Bronchial epithelial cell (primary cell): ENCODE results near the gene DTHD1. TPM values are rescaled to one million over a fixed set of nuclear protein-coding genes. Genes with fewer than 3 reads are reported as not detected.

Experiments used
- DNase-seq: peaks from one replicate; pipeline ENCODE4 v3.0.0-alpha.2; 2010; ENCODE audit warnings: low read depth
- FAIRE-seq: peaks from 2 replicates; lab custom pipeline; 2011; peaks lifted over from hg19 to GRCh38; lab: Jason Lieb, UNC
- H3K27me3 ChIP-seq: 2 replicates; pipeline ENCODE4 v1.5.1; 2011; ENCODE audit warnings: low read length; ENCODE audit not compliant: control insufficient read depth, insufficient read depth
- H3K36me3 ChIP-seq: 2 replicates; pipeline ENCODE4 v1.5.1; 2011; ENCODE audit warnings: low read length; ENCODE audit not compliant: control insufficient read depth, insufficient read depth
- H3K4me3 ChIP-seq: 2 replicates; pipeline ENCODE4 v1.5.1; 2011; ENCODE audit warnings: mild to moderate bottlenecking, low read depth, low read length, control low read depth
- total RNA-seq: library from RNA; depleted of rRNA; stranded (reverse); fragments of >200 nt; gene quantifications from 2 replicates; pipeline ENCODE4 v1.2.1, GENCODE V29; 2014
- TF ChIP-seq, protein P1 (sequence below): IDR thresholded peaks from 2 replicates; pipeline ENCODE4 v1.5.1; 2011; ENCODE audit warnings: mild to moderate bottlenecking, moderate library complexity, low read length, control low read depth, inconsistent platforms; ENCODE audit not compliant: insufficient read depth, severe bottlenecking

DTHD1 gene
- total RNA-seq, 1 donor from 2014 or later, result under 0.01 TPM

DNA sequence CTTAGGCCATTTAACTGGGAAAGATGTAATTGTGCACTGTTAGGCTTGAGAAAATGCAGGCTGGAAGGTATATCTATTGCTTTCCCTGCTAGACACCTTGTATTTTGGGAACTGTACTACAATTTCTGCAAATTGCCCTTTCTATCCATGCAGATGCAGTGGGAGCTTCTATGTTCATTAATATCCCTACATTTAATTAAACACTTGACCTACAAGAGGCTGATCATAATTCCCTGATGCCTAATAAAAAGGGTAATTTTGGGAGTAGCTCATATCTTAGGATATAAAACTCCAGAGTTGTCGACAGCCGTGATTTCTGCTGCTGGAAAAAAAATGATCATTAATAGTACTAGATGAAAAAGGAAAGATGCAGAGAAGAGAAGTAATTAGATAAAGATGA lies 19.7 kb downstream of the DTHD1 start:
- no peak for DNase-seq
- TF ChIP-seq, protein P1, sequence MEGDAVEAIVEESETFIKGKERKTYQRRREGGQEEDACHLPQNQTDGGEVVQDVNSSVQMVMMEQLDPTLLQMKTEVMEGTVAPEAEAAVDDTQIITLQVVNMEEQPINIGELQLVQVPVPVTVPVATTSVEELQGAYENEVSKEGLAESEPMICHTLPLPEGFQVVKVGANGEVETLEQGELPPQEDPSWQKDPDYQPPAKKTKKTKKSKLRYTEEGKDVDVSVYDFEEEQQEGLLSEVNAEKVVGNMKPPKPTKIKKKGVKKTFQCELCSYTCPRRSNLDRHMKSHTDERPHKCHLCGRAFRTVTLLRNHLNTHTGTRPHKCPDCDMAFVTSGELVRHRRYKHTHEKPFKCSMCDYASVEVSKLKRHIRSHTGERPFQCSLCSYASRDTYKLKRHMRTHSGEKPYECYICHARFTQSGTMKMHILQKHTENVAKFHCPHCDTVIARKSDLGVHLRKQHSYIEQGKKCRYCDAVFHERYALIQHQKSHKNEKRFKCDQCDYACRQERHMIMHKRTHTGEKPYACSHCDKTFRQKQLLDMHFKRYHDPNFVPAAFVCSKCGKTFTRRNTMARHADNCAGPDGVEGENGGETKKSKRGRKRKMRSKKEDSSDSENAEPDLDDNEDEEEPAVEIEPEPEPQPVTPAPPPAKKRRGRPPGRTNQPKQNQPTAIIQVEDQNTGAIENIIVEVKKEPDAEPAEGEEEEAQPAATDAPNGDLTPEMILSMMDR, result no peak
- Histone ChIP-seq H3K4me3 (no peak overlapping the region), H3K27me3 (no peaks in the 10 kb centered on the region), H3K36me3 (no peaks in the 10 kb centered on the region)
- no peak for FAIRE-seq

DNA sequence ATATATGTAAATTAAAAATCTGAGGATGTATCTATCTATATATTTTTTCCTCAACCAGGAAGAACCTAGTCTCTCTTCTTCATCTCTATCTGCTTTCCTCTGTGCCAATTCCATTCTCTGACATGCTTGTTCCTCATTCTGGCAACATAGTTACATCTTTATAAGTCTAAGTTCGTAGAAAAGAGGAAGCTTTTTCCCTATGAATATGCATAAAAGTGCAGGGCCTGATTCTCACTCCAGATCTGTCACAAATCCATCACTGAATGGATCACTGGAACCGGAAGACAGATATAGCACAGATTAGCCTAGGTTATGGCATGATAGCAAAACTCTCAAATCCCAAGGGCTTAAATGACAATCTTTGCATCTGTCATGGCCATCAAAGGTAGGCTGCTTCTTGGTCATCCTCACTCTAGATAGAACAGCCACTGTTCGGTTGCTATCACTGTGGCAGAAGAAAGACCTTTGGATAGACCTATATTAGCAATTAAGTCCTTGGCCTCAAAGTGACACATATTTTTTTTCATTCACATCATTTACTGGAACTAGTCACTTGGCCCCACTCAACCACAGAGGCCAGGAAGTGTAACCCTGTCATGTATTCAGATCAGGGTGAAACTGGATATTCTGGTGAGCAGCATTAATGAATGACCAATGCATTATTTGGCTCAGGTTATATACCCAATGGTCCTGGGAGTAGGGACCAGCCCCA lies 22.2 kb downstream of the DTHD1 start:
- Histone ChIP-seq H3K4me3 (no peak overlapping the region), H3K27me3 (no peaks in the 10 kb centered on the region), H3K36me3 (no peaks in the 10 kb centered on the region)
- FAIRE-seq (no peak), DNase-seq (no peak)
- TF ChIP-seq, protein P1, result no peak

DNA sequence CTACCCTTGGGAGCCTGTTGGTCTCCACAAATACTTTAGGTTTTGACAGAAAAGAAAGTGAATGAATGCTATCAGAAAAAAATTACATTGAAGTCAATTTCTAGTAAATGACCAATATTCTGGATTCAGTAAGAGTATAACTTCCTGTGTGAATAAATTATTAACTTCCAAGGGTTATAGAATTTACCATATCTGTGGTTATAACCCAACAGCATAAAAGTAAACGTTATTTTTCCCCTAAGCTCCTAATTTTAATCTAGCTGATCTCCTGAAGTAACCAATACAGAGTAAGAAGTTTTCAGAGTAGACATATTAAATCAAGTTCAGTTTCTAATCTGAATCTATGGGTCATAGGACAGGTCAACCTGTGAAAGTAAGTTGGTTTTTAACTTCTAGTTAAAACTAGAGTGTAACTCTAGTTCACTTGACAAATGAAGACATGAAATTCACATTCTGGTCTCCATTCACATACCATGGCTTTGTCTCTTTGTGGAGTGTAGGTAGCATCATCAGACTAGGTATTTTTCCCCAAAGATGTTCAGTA lies 22.8 kb downstream of the DTHD1 start:
- TF ChIP-seq, protein P1, result no peak
- H3K4me3 ChIP-seq, result no peak overlapping the region
- no peak for FAIRE-seq
- no peaks in the 10 kb centered on the region for H3K36me3 ChIP-seq
- no peaks in the 10 kb centered on the region for H3K27me3 ChIP-seq
- no peak for DNase-seq

DNA sequence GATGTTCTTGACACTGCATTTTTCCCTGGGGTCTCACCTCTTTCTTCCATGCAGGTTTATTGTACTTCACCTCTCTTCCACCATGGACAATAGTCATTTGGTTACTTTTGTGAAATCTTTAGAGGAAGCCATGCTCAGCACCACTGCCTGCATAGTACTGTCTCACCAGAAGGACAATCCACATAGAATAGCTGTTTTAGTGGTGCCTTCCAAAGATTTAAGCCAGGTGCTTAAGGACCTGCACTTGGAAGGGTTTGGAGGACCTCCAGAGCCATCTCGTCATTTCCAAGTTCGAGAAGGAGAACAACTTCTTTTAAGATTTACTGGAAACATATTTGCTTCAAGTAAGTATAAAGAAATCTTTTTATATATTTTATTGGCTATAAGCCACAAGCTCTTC lies 26.7 kb downstream of the DTHD1 start:
- Histone ChIP-seq H3K36me3 (no peaks in the 10 kb centered on the region), H3K27me3 (no peaks in the 10 kb centered on the region), H3K4me3 (no peak overlapping the region)
- TF ChIP-seq, protein P1, result no peak
- DNase-seq (no peak), FAIRE-seq (no peak)

DNA sequence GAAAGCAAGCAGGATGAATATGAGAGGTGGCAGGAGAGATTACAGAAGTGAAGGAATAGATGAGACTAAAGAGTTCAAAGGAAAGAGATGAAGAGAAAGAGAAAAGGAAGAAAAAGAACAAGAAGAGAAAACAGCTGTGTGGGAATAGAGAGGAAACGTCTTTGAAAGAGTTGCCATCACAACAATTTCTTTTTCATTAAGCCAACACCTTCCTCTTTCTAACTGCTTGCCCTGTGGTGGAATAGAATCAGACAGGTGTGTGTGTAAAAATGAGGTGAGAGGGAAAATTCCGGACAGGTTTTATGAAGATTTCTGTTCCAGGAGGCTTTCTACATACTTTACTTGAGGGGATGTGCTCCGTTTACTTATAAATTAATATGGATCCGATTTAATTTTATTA lies 28.8 kb downstream of the DTHD1 start:
- TF ChIP-seq, protein P1, result no peak
- Histone ChIP-seq H3K4me3 (no peak overlapping the region), H3K27me3 (no peaks in the 10 kb centered on the region), H3K36me3 (no peaks in the 10 kb centered on the region)
- DNase-seq (no peak), FAIRE-seq (no peak)

DNA sequence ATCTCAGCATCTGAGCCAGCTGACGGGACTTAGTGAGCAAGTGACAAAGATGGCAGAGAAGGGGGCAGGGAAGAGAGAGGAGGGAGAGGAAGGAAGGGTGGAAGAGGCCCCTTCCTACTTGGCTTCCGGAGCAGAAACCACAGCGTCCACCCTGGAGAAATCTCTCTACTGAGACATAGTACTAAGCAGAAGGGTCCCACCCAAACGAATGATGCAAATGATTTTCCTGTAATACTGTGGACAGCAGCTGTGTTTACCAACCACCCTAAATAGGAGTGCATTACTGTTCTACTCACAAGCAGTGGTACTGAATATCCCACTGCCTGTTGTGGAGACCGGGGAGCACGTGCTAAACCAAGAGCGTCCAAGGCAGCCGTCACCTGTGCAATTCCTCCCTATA lies 29.4 kb downstream of the DTHD1 start:
- DNase-seq (no peak), FAIRE-seq (peak; percentile 68)
- no peaks in the 10 kb centered on the region for H3K27me3 ChIP-seq
- no peaks in the 10 kb centered on the region for H3K36me3 ChIP-seq
- no peak overlapping the region for H3K4me3 ChIP-seq
- TF ChIP-seq, protein P1, result no peak
